Measurements from ENCODE around the gene SPATA6. TPM values are rescaled to one million over a fixed set of nuclear protein-coding genes. Genes with fewer than 3 reads are reported as not detected.
"Not testable (repeated sequence)": the region's sequence is repeated elsewhere in the genome, so short reads cannot be mapped to it uniquely, and the experiment has no call there.

SPATA6 gene
- 2.2 TPM for polyA plus RNA-seq

DNA sequence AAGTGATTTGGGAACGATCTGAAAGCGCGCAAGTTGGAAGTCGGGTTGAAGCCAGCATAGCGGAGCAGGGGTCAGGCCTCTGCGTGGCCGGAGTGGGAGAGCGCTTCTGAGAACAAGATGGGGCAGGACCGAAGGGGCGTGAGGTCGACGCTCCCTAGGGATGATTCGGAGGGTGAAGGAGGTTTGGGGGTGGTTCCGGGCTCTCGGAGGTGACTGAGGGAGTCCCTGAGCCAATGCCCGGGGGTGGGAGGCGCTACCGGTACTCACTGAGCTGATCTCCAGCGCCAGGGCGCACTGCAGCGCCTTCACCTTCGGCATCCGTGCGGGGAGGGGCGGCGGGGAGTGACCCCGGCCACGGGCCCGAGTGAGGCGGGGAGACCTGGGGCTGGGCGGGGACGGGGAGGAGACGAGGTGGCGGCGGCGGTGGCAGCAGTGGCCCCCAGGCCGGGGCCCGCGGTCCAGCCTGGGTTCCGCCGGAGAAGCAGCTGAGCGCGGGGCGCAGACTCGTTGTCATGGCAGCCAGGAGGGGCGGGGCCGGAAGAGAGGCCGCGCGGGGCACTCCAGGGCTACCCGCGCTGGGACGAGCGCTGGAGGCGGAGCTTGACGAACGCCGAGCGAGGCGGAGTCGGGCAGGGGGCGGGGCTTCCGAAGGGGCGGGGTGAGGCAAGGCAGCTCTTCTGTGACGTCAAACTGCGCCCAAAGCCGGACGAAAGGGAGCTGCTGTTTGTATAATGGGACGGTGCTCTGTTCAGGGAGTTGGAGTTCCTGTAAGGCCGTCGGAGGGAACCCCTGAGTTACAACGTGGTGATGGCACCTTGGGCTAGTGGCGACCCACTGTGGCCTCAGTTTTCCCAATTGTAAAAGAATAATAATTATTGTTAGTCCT, at the start of gene SPATA6:
TSS of gene SPATA6 (minus strand) at position 514 of the 886 bp plus-strand sequence. CDS start at position 318, 196 bp downstream.
- Mint-ChIP-seq H3K4me3 (peak within 1 kb of the TSS; percentile 80 to 97 (median 92)), H3K27ac (peak within 1 kb of the TSS; percentile 38 to 98 (median 92)), H3K4me1 (peaks cover 18 to 21% (median 21%) of the 10 kb centered on the region in 3 donors), H3K9me3 (peaks cover 0 to 4% (median 2%) of the 10 kb centered on the region in 3 donors), H3K36me3 (no peaks in the 10 kb centered on the region), H3K27me3 (peaks cover 12% of the 10 kb centered on the region)

- H3K4me1 Mint-ChIP-seq, H3K27ac Mint-ChIP-seq, H3K36me3 Mint-ChIP-seq: not testable (repeated sequence)
Observed at GRCh38 chr1:48519896-48520295, 47.9 kb upstream of the SPATA6 start.

DNA sequence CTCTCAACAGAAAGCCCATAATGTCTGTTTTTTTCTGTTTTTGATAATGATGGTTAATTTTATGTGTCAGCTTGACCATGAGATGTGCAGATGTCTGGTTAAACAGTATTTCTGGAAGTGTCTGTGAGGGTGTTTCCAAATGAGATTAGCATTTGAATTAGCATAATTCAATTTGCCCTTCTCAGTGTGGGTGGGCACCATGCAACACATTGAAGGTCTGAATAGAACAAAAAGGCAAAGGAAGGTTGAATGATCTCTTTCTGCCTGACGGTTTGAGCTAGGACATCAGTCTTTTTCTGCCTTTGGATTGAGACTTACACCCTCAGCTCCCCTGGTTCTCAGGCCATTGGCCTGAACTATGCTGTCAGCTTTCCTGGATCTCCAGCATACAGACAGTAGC, 34.9 kb upstream of the SPATA6 start:
- Mint-ChIP-seq H3K27me3 (peaks cover 11% of the 10 kb centered on the region), H3K4me3 (no peak overlapping the region), H3K4me1 (no peaks in the 10 kb centered on the region)

More at GRCh38 chr1:48519896-48520295, 47.9 kb upstream of the SPATA6 start:
- H3K27me3 Mint-ChIP-seq, H3K9me3 Mint-ChIP-seq, H3K4me3 Mint-ChIP-seq: not testable (repeated sequence)

GRCh38 chr1:48500541-48501450, 28.8 kb upstream of the SPATA6 start:
- Mint-ChIP-seq H3K4me1 (peaks cover 0 to 3% (median 2%) of the 10 kb centered on the region in 3 donors), H3K9me3 (peaks cover 0 to 2% (median 0%) of the 10 kb centered on the region in 3 donors), H3K4me3 (no peak overlapping the region), H3K27ac (no peak overlapping the region), H3K36me3 (no peaks in the 10 kb centered on the region), H3K27me3 (peaks cover 1% of the 10 kb centered on the region)

More for the DNA sequence above, 34.9 kb upstream of the SPATA6 start:
- H3K9me3 Mint-ChIP-seq: peaks cover 0 to 3% (median 2%) of the 10 kb centered on the region in 3 donors
- peaks cover 2% of the 10 kb centered on the region for H3K36me3 Mint-ChIP-seq
- no peak overlapping the region for H3K27ac Mint-ChIP-seq

GRCh38 chr1:48499211-48499735, 27.3 kb upstream of the SPATA6 start:
- Mint-ChIP-seq H3K9me3 (peaks cover 0 to 1% (median 0%) of the 10 kb centered on the region in 3 donors), H3K36me3 (no peaks in the 10 kb centered on the region), H3K27ac (no peak overlapping the region), H3K4me3 (no peak overlapping the region), H3K4me1 (peaks cover 0 to 3% (median 2%) of the 10 kb centered on the region in 3 donors), H3K27me3 (peaks cover 6% of the 10 kb centered on the region)

DNA sequence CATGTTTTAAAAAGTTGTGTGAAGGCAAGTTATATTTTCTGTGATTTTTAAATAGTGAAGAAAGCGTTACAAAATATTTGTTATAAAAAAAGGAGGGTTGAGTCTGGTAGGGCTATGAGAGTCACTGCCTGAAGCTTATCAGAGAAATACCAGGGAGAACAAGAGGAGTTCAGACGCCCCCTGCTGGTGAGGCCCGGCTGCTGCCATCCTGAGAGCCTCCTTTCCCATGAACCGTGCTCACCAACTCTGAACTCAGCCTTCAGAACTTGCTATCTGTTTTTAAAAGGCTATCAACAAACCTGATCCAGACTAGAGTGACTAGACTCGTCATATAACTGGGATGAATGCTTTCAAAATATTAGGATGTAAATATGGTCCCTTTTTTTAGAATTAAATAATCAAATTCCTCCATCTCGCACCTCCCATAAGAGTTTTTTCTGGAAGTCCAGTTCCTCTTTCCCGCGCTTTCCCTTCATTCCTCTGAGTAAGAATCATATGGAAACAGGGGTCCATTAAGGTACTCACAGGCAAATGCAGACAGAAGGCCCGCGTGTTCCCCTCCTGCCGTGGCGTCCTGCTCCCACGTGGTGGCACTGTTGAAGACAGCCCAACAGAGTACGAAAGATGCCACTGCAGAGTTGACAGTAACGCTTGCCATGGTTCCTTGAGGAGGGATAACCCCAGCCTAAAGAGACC, 26.2 kb upstream of the SPATA6 start:
- no peak overlapping the region for H3K27ac Mint-ChIP-seq
- peak overlapping the region in 1 of 4 donors; percentile 84 for H3K4me3 Mint-ChIP-seq
- no peaks in the 10 kb centered on the region for H3K9me3 Mint-ChIP-seq
- peaks cover 0 to 3% (median 2%) of the 10 kb centered on the region in 3 donors for H3K4me1 Mint-ChIP-seq
- H3K27me3 Mint-ChIP-seq: peaks cover 9% of the 10 kb centered on the region
- no peaks in the 10 kb centered on the region for H3K36me3 Mint-ChIP-seq

DNA sequence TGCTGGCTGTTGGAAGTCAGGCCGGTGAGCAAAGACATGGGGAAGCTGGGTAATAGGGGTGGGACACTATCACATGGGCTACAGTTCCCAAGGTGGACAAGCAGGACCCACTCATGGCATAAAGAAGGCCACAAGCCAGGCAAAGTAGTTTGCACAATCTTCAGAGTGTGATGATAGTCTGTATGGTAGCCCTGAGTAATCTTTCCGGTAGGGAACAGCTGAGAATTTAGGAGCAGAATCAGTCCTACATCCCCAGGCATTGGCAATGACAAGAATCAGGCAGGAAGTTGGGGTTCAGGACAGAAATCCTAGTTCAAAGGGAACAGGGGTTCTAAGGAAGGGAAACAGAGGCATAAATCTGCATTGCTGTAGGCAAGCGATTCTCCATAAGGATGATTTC, 23.9 kb upstream of the SPATA6 start:
- Mint-ChIP-seq H3K9me3 (no peaks in the 10 kb centered on the region), H3K36me3 (no peaks in the 10 kb centered on the region), H3K27ac (peak overlapping the region in 1 of 3 donors; percentile 27), H3K4me1 (peaks cover 0 to 3% (median 2%) of the 10 kb centered on the region in 3 donors), H3K4me3 (no peak overlapping the region), H3K27me3 (peaks cover 9% of the 10 kb centered on the region)

- Mint-ChIP-seq H3K9me3 (no peaks in the 10 kb centered on the region), H3K27ac (no peak overlapping the region), H3K27me3 (peaks cover 9% of the 10 kb centered on the region), H3K36me3 (no peaks in the 10 kb centered on the region), H3K4me3 (no peak overlapping the region), H3K4me1 (peaks cover 0 to 3% (median 2%) of the 10 kb centered on the region in 3 donors)
Observed at GRCh38 chr1:48495166-48495565, 23.2 kb upstream of the SPATA6 start.

DNA sequence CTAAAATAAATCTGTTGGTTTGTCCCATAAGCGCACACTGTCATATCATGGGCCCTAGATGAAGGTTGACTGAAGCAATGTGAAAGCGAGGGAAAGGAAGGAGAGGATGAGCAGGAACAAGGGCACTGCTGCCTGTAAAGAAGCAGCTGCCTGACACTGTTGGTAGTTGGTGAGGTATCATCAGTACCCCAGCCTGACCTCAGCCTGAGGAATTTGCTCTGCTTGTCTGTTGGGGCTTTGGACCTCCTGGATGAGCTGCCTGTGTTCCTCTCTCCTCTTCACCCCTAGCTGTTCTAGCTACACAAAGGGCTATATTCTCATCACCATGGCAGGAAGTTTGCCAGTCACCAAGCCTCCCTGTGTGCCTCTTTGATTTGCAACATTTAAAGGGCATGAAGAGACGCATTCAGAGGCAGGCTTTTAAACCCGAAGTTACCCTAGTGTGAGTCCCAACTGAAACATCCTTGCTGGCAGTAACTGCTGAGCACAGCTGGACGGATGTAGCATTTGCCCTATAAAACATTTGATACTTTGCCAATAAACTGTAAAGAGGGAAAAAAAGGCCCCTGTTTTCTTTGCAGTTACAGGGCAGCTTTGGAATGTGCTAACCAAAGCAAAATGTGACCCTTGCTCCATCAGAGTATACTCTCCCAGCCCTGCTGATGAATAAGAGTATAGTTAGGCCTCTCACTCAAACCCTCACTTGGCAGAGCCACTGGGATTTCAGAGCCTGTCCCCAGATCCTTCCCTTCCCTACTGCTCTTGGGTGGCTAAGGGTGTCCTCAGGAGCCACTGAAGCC, 22.2 kb upstream of the SPATA6 start:
- H3K36me3 Mint-ChIP-seq: no peaks in the 10 kb centered on the region
- no peaks in the 10 kb centered on the region for H3K9me3 Mint-ChIP-seq
- peaks cover 9% of the 10 kb centered on the region for H3K27me3 Mint-ChIP-seq
- H3K4me1 Mint-ChIP-seq: peaks cover 0 to 3% (median 2%) of the 10 kb centered on the region in 3 donors
- no peak overlapping the region for H3K4me3 Mint-ChIP-seq
- H3K27ac Mint-ChIP-seq: peak overlapping the region in 1 of 3 donors; percentile 76

DNA sequence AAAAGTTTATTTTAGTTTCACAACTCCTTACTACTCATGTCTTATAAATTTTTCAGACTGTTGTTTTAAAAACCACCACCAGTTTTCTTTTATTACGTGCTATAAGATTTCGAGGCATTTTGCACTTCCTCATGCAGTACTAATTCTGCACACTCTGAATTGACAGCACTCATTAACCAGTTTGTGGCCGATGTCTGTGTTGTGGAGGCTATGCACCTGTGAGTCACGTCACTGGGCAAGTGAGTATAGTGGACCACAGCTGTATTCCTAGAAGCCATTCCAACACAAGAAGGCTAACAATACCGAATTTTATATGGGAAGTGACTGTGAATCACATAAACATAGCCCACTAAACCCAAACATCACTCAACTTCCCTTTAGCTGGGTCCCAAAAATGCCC, 21.0 kb upstream of the SPATA6 start:
- no peaks in the 10 kb centered on the region for H3K36me3 Mint-ChIP-seq
- no peaks in the 10 kb centered on the region for H3K9me3 Mint-ChIP-seq
- H3K27ac Mint-ChIP-seq: no peak overlapping the region
- no peak overlapping the region for H3K4me3 Mint-ChIP-seq
- peaks cover 7% of the 10 kb centered on the region for H3K27me3 Mint-ChIP-seq
- no peaks in the 10 kb centered on the region for H3K4me1 Mint-ChIP-seq

DNA sequence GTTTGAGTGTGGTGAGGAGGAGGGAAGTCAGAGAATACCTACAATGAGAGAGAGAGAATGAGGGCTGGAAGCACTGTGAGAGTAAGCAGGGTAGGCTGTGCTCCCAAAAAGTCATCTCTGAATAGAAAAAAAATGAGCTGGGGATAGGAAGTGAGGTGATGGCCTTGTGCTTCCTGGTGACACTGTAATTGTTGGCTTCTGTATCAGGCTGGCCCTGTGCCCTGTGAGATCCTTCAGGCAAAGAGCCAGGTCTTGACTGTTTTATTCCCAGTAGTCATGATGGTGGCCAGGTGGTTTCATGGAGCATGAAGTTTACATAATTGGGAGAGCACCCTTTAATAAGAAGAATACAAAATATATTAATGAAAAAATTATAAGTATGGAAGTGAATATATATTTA, 20.4 kb upstream of the SPATA6 start:
- no peaks in the 10 kb centered on the region for H3K36me3 Mint-ChIP-seq
- H3K27ac Mint-ChIP-seq: no peak overlapping the region
- H3K27me3 Mint-ChIP-seq: peaks cover 7% of the 10 kb centered on the region
- H3K4me3 Mint-ChIP-seq: no peak overlapping the region
- no peaks in the 10 kb centered on the region for H3K9me3 Mint-ChIP-seq
- H3K4me1 Mint-ChIP-seq: no peaks in the 10 kb centered on the region

- Mint-ChIP-seq H3K4me3 (no peak overlapping the region), H3K27me3 (no peaks in the 10 kb centered on the region), H3K4me1 (no peaks in the 10 kb centered on the region), H3K36me3 (no peaks in the 10 kb centered on the region), H3K9me3 (peaks cover 0 to 2% (median 0%) of the 10 kb centered on the region in 3 donors), H3K27ac (no peak overlapping the region)
Observed at GRCh38 chr1:48488721-48489120, 16.7 kb upstream of the SPATA6 start.

DNA sequence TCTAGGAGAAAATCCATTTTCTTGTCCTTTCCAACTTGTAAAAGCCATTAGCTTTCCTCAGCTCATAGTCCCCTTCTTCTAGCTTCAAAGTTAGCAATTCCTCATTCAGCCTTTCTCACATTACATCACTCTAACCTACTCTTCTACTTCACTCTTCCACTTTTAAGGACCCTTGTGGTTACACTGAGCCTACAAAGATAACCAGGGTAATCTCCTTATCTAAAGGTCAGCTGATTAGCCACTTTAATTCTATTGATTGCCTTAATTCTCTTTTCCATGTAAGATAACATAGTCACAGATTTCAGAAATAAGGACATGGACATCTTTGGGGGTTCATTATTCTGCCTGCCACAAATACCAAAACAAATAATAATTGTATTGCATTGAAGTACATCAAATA, 8.5 kb upstream of the SPATA6 start:
- H3K27ac Mint-ChIP-seq: no peak overlapping the region
- H3K4me3 Mint-ChIP-seq: no peak overlapping the region
- H3K27me3 Mint-ChIP-seq: peaks cover 6% of the 10 kb centered on the region
- H3K36me3 Mint-ChIP-seq: no peaks in the 10 kb centered on the region
- peaks cover 0 to 3% (median 0%) of the 10 kb centered on the region in 3 donors for H3K9me3 Mint-ChIP-seq
- no peaks in the 10 kb centered on the region for H3K4me1 Mint-ChIP-seq

GRCh38 chr1:48480023-48480422, 8.0 kb upstream of the SPATA6 start:
- not testable (repeated sequence) for H3K4me3 Mint-ChIP-seq, H3K36me3 Mint-ChIP-seq, H3K9me3 Mint-ChIP-seq, H3K27me3 Mint-ChIP-seq, H3K4me1 Mint-ChIP-seq, H3K27ac Mint-ChIP-seq

Data from IgD-negative memory B cell (primary cell).